BLaER1 treated with 17β-estradiol and CSF1 and Interleukin-3, amounts not matched to agents 10 nM and 100 nM (cell line): ENCODE data around the gene ERICH6.

Experiments used
- H3K27ac ChIP-seq, 11 experiments: shearing (Covaris generic); formaldehyde crosslinking; 2 replicates each; pipeline ENCODE4 v1.8.1; 2022
- H3K27me3 ChIP-seq, 11 experiments: shearing (Covaris generic); formaldehyde crosslinking; 2 replicates each; pipeline ENCODE4 v1.8.1; 2022
- H3K36me3 ChIP-seq, 11 experiments: shearing (Covaris generic); formaldehyde crosslinking; 2 replicates each; pipeline ENCODE4 v1.8.1; 2022
- H3K4me1 ChIP-seq, 10 experiments: shearing (Covaris generic); formaldehyde crosslinking; 2 replicates each; pipeline ENCODE4 v1.8.1; 2022
- H3K4me2 ChIP-seq, 11 experiments: shearing (Covaris generic); formaldehyde crosslinking; 2 replicates each; pipeline ENCODE4 v1.8.1; 2022
- H3K4me3 ChIP-seq, 10 experiments: shearing (Covaris generic); formaldehyde crosslinking; 2 replicates each; pipeline ENCODE4 v1.8.1; 2022
- H3K9ac ChIP-seq, 11 experiments: shearing (Covaris generic); formaldehyde crosslinking; 2 replicates each; pipeline ENCODE4 v1.8.1; 2022
- H3K9me3 ChIP-seq, 11 experiments: shearing (Covaris generic); formaldehyde crosslinking; replicated peaks in 1 of 11; 2 replicates each; pipeline ENCODE4 v1.8.1; 2022
- H4K20me1 ChIP-seq, 11 experiments: shearing (Covaris generic); formaldehyde crosslinking; 2 replicates each; pipeline ENCODE4 v1.8.1; 2022
- Cebpa-rat ChIP-seq, 11 experiments: shearing (Covaris generic); IDR thresholded peaks; 2 replicates each; pipeline ENCODE4 v1.8.1; 2022

Gene ERICH6

DNA sequence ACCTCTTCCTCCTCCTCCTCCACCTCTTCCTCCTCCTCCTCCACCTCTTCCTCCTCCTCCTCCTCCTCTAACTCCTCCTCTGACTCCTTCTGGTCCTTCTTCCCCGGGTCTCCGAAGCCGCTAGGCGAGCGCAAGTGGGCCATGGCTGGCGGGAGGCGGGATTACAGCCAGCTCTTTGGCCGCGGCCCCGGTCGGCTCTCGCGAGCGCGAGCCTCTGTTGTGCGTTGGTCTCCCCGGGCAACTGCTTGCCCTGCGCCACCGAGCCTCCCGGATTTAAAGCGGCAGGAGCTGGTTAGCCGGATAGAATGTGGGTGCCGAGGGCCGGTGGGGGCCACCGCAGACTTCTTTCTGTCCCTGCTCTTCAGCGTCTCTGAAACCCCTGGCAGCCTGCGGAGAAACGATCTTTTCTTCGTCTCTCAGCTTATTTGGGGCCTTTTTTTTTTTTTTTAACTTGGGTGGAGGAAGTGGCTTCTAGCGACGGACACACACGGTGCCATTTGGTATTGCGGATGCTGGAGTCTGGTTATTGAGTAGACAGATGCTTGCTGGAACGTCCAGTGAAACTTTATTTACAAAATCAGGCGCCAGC is at the start of gene ERICH6:
ERICH6 (minus strand) TSS at position 165 of the 589 bp plus-strand sequence; CDS start at position 143, 22 bp downstream.
- Histone ChIP-seq H3K36me3 (peaks cover 4 to 16% (median 11%) of the 10 kb centered on the region in 11 experiments; a peak in 17 of 22 replicates), H3K9ac (peak within 1 kb of the TSS; percentile 79 to 93 (median 85)), H3K27ac (peak within 1 kb of the TSS; percentile 75 to 95 (median 84)), H3K27me3 (no peaks in the 10 kb centered on the region), H3K4me1 (peaks cover 22 to 39% (median 25%) of the 10 kb centered on the region in 10 experiments), H4K20me1 (no peaks in the 10 kb centered on the region), H3K4me2 (peak within 1 kb of the TSS; percentile 78 to 96 (median 90)), H3K4me3 (peak within 1 kb of the TSS; percentile 61 to 74 (median 67)), H3K9me3 (peaks cover 10 to 17% (median 14%) of the 10 kb centered on the region in 11 experiments; a peak in 18 of 22 replicates)
- no peak for TF ChIP-seq Cebpa-rat (IDR thresholded peaks at IDR 0.05)

DNA sequence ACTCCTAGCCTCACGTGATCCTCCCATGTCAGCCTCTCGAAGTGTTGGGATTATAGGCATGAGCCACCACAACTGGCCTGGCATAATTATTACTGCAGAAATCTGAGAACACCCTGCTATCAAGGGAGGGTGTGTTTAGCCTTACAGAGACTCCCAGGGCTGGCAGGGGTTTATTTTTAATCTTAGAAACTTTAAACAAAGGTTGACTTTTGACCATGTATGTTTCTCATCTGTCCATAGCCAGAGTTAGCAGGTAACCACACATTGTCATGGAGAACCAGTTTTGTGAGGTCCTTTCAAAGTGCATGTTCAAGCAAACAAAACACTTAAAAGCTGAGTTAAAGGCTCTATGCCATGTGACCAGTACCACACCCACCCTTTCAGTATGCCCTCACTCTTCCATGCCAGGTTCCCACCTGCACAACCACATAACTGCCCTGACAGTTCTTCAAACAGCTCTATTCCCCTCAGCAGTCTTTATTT is 48.1 kb upstream of the ERICH6 start:
- Histone ChIP-seq H3K4me2 (peak overlapping the region in 4 of 11 experiments; percentile 3 to 35 (median 19); a peak in 4 of 22 replicates), H3K9me3 (peaks cover 0 to 14% (median 0%) of the 10 kb centered on the region in 11 experiments; a peak in 4 of 22 replicates), H3K27ac (no peak overlapping the region), H3K4me3 (no peak overlapping the region), H4K20me1 (peaks cover 36 to 95% (median 72%) of the 10 kb centered on the region in 11 experiments; a peak in 18 of 22 replicates), H3K9ac (no peak overlapping the region), H3K4me1 (peaks cover 33 to 66% (median 54%) of the 10 kb centered on the region in 10 experiments), H3K27me3 (no peaks in the 10 kb centered on the region), H3K36me3 (peaks cover 11 to 64% (median 45%) of the 10 kb centered on the region in 11 experiments)
- no peak for TF ChIP-seq Cebpa-rat (IDR thresholded peaks at IDR 0.05)

DNA sequence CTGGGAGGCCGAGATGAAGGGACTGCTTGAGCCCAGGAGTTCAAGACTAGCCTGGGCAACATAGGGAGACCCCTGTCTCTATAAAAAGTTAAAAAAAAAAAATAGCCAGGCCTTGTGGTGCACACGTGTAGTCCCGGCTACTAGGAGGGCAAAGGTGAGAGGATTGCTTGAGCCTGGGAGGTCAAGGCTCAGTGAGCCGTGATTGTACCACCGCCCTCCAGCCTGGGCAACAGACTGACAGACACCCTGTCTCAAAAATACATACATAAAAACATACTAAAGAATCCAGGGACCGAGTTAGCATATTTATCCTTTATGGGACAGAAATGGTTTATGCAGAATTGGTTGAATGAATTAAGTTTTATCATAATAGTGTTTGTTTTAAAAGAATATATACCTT is 45.5 kb upstream of the ERICH6 start:
- peak overlapping the region in 10 of 11 experiments; percentile 8 to 87 (median 64); a peak in 16 of 22 replicates for H3K4me2 ChIP-seq
- peaks cover 48 to 100% (median 88%) of the 10 kb centered on the region in 11 experiments; a peak in 18 of 22 replicates for H4K20me1 ChIP-seq
- no peaks in the 10 kb centered on the region for H3K9me3 ChIP-seq
- H3K27ac ChIP-seq, result peak overlapping the region in 3 of 11 experiments; percentile 16 to 45 (median 37); a peak in 3 of 22 replicates
- H3K4me3 ChIP-seq, result no peak overlapping the region
- peaks cover 48 to 88% (median 74%) of the 10 kb centered on the region in 10 experiments for H3K4me1 ChIP-seq
- H3K27me3 ChIP-seq, result no peaks in the 10 kb centered on the region
- H3K36me3 ChIP-seq, result peaks cover 11 to 44% (median 28%) of the 10 kb centered on the region in 11 experiments
- H3K9ac ChIP-seq, result no peak overlapping the region
- TF ChIP-seq Cebpa-rat (IDR thresholded peaks at IDR 0.05), result no peak

DNA sequence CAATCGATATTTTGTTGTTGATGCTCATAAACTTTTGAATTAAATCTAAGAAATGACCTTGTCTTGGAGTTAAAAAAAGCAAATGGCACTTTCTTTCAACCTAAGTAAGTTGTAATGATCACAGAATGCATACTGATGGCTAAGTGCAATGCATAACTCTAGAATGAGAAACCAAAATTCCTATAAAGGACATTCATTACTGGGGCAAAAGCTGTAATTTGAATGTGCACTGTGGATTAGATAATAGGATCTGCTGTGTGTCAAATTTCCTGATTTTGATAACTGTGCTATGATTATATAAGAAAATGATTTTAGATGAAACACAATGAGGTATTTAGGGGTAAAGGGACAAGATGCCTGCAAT is 44.9 kb upstream of the ERICH6 start:
- Histone ChIP-seq H3K36me3 (peaks cover 11 to 38% (median 23%) of the 10 kb centered on the region in 11 experiments; a peak in 21 of 22 replicates), H3K4me1 (peaks cover 54 to 93% (median 80%) of the 10 kb centered on the region in 10 experiments), H3K27me3 (no peaks in the 10 kb centered on the region), H3K9me3 (no peaks in the 10 kb centered on the region), H3K4me3 (no peak overlapping the region), H3K4me2 (peak overlapping the region; percentile 58 to 87 (median 69); a peak in 20 of 22 replicates), H3K9ac (no peak overlapping the region), H3K27ac (peak overlapping the region in 6 of 11 experiments; percentile 3 to 51 (median 38); a peak in 10 of 22 replicates), H4K20me1 (peaks cover 54 to 100% (median 93%) of the 10 kb centered on the region in 11 experiments; a peak in 19 of 22 replicates)
- TF ChIP-seq Cebpa-rat (IDR thresholded peaks at IDR 0.05), result no peak

DNA sequence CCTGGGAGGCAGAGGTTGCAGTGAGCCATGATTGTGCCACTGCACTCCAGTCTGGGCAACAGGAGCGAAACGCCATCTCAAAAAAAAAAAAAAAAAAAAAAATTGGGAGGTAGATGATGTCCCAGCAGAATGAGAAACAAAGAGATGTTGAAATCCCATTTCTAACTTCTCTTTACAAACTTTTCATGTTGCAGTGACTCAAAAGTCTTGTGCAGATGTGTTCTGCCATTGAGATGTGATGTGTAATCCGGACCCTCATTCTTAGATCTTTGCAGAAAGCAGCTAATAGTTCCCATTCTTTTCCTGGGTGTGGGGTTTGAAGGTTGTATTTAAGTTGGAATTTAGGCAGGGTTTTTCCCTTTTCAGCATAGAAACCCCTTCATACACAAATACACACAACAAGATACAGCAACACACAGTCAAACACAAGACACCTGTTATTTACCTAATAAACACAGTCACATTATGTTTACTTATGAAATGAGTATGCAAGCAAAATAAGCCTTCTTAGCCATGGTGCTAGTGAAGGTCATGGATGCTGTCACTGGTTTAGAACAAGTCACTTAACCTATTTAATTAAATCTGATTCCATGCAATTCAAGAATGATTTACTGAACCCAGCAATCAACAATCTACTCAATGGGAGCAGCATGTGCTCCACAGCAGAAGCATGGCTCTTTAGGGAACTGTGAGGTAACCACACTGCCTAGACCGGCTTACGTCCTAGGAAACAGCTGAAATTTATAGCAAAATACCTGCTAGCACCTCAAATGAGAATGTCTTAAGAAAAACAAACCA is 44.4 kb upstream of the ERICH6 start:
- H3K27ac ChIP-seq, result peak overlapping the region in 8 of 11 experiments; percentile 11 to 60 (median 46); a peak in 16 of 22 replicates
- H3K9ac ChIP-seq, result no peak overlapping the region; a peak in 1 of 22 replicates
- no peak overlapping the region for H3K4me3 ChIP-seq
- H3K4me1 ChIP-seq, result peaks cover 60 to 97% (median 86%) of the 10 kb centered on the region in 10 experiments
- H3K4me2 ChIP-seq, result peak overlapping the region; percentile 58 to 87 (median 69)
- H3K9me3 ChIP-seq, result no peaks in the 10 kb centered on the region
- peaks cover 5 to 33% (median 17%) of the 10 kb centered on the region in 11 experiments; a peak in 20 of 22 replicates for H3K36me3 ChIP-seq
- no peak for TF ChIP-seq Cebpa-rat (IDR thresholded peaks at IDR 0.05)
- H3K27me3 ChIP-seq, result no peaks in the 10 kb centered on the region
- H4K20me1 ChIP-seq, result peaks cover 55 to 100% (median 93%) of the 10 kb centered on the region in 11 experiments; a peak in 21 of 22 replicates

DNA sequence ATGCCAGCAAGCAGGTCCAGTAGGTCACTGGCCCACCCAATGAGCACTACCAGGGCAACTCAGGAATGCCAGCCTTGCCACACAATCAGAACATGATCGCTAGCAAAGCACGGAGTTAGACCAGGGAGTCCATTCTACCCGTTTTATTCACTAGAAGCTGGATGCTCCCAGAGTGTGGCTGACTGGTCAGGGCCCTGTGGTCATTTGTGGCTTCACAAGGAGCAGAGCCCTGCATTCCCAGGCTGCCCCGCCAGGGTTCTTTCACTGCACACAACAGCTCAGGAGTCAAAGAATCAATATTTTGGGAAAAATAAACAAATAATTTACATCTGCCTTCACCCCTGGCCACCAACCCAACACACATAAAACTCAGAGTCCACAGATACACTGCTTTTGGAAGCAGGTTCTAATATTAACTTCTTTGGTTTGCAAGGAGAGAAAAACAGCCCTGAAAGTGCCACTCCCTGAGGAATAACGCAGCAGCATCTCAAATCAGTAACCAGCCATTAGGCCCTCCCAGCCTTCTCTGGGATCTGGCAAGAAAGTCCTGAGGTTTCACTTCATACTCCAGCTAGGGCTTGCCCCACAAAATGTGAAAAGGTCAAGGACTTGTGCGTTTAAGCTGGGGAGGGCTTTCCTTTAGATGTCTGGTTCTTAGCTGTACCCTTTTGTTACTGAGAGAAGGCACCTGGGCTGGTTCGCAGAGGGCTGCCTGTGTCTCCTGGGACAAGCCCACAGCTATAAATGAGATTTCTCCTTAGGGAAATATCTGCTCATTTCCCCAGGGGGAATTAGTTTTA is 43.3 kb upstream of the ERICH6 start:
- Histone ChIP-seq H3K9me3 (no peaks in the 10 kb centered on the region), H3K4me1 (peaks cover 71 to 97% (median 90%) of the 10 kb centered on the region in 10 experiments), H3K9ac (peak overlapping the region in 7 of 11 experiments; percentile 22 to 56 (median 43); a peak in 9 of 22 replicates), H3K36me3 (peaks cover 5 to 30% (median 14%) of the 10 kb centered on the region in 11 experiments; a peak in 21 of 22 replicates), H3K27ac (peak overlapping the region in 10 of 11 experiments; percentile 11 to 60 (median 39); a peak in 17 of 22 replicates), H4K20me1 (peaks cover 53 to 100% (median 93%) of the 10 kb centered on the region in 11 experiments; a peak in 21 of 22 replicates), H3K4me2 (peak overlapping the region; percentile 58 to 87 (median 69)), H3K4me3 (peak overlapping the region in 1 of 10 experiments; percentile 33; a peak in 1 of 20 replicates), H3K27me3 (no peaks in the 10 kb centered on the region)
- no peak for TF ChIP-seq Cebpa-rat (IDR thresholded peaks at IDR 0.05)

DNA sequence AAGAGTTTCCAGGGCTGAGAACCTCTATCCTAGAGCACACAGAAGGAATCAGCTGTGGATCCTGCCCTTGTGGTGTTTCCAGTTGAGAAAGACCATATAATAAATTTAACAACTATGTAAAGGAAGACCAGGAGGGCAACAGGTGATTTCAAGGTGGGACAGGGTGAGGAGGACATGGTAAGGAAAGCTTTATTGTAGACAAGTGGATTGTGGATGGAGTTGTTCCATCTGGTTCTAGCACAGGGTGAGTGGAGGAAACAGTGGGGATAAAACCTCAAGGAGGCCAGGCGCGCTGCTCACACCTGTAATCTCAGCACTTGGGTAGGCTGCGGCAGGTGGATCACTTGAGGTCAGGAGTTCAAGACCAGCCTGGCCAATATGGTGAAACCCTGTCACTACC is 42.1 kb upstream of the ERICH6 start:
- Histone ChIP-seq H3K4me2 (peak overlapping the region in 9 of 11 experiments; percentile 16 to 87 (median 74); a peak in 12 of 22 replicates), H3K27ac (no peak overlapping the region), H3K9me3 (no peaks in the 10 kb centered on the region)

DNA sequence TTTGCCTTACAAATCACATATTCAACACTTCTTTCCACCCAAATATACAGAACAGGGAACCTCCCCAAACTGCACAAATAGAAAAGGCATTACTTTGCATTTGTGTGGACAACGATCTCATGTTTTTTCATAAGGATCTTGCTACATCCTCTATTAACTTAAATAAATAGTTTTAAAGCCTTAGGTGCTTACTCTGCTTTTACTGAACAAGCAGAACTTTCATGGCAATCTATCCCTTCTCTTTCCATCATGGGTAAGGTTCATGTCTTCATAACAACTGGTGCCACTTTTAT is 41.1 kb upstream of the ERICH6 start:
- Histone ChIP-seq H3K9me3 (no peaks in the 10 kb centered on the region), H3K4me2 (peak overlapping the region; percentile 55 to 91 (median 83)), H3K27ac (peak overlapping the region in 5 of 11 experiments; percentile 8 to 44 (median 35); a peak in 4 of 22 replicates), H3K27me3 (no peaks in the 10 kb centered on the region), H4K20me1 (peaks cover 48 to 100% (median 83%) of the 10 kb centered on the region in 11 experiments; a peak in 21 of 22 replicates), H3K4me3 (no peak overlapping the region), H3K36me3 (peaks cover 23 to 33% (median 28%) of the 10 kb centered on the region in 11 experiments), H3K9ac (peak overlapping the region in 1 of 11 experiments; percentile 17; a peak in 1 of 22 replicates), H3K4me1 (peaks cover 74 to 100% (median 91%) of the 10 kb centered on the region in 10 experiments)
- TF ChIP-seq Cebpa-rat (IDR thresholded peaks at IDR 0.05), result no peak

More for the DNA sequence above, 42.1 kb upstream of the ERICH6 start:
- no peak overlapping the region for H3K4me3 ChIP-seq
- peaks cover 49 to 100% (median 88%) of the 10 kb centered on the region in 11 experiments; a peak in 21 of 22 replicates for H4K20me1 ChIP-seq
- H3K27me3 ChIP-seq, result no peaks in the 10 kb centered on the region
- no peak for TF ChIP-seq Cebpa-rat (IDR thresholded peaks at IDR 0.05)
- peaks cover 16 to 31% (median 22%) of the 10 kb centered on the region in 11 experiments for H3K36me3 ChIP-seq
- H3K4me1 ChIP-seq, result peaks cover 69 to 98% (median 89%) of the 10 kb centered on the region in 10 experiments
- H3K9ac ChIP-seq, result no peak overlapping the region
